Raji (cell line): ENCODE results near the gene PIN4.
A peak's percentile ranks its signal among the peaks of the same experiment; 100 is the strongest.

Source experiments
- POLR2A ChIP-seq: IDR thresholded peaks from 2 replicates; pipeline ENCODE4 v1.6.1; 2011; ENCODE audit warnings: low read depth, low read length, control low read depth; ENCODE audit not compliant: insufficient read depth

The PIN4 gene

DNA sequence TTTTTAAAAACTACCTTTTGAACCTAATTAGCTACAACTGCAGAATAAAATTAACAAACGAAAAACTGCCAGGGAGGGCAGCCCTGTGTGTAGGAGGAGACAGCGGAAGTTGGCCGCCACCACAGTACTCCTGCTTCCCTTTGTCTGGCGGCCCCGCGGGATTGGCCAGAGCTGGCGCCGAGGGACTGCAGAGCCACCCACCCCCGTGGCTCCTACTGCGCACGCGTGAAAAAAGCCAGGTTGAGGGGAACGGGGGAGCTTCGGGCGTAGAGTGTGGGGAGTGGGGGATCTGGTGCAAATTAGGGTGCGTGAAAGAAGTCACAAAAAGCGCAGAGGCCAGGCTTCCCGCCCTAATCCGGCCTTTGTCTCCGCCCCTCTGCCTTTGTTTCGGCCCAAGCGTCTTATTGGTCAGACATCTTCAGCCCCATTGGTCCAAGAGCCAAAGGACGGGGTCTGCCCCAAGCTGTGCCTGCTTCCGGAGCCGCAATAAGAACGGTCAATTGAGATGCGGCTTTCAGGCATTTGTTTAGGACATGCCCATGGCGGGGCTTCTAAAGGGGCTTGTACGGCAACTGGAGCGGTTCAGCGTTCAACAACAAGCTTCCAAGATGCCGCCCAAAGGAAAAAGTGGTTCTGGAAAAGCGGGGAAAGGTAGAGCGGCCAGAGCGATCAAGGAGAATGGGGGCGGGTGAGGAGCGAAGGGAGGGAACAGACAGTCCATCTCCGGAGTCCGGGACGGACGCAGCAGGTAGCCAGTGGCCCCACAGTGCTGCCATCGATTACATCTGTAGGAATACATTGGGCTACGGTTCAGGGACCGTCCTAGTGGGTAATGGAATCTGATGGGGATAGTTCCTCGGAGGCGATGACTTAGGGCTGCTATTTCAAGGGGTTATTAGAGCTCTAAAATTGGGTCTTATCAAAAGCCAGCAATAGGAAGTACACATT lies at the start of gene PIN4:
TSS of gene PIN4 (plus strand) at position 580 of the 948 bp plus-strand sequence. CDS start at position 609, 29 bp downstream.
- peak; percentile 63 for TF ChIP-seq POLR2A

DNA sequence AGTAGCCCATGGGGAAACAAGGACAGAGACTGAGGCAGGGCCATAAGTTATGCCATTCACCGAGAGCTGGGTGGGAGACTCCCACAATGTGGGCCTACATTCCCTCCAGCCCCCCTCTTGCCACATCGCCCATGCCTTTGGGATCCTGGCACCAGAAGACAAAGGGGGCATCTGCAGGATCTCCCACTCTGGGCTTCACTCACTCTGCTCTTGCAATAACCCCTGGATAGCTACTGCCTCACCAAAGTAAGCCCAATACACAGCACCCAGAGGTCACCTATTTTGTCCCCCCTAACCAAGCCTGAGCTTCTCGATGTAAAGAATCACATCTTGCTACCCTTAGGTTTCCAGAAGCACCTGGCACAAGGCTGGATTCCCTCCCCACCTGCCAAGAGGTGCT lies 49.1 kb upstream of the PIN4 start:
- no peak for TF ChIP-seq POLR2A

DNA sequence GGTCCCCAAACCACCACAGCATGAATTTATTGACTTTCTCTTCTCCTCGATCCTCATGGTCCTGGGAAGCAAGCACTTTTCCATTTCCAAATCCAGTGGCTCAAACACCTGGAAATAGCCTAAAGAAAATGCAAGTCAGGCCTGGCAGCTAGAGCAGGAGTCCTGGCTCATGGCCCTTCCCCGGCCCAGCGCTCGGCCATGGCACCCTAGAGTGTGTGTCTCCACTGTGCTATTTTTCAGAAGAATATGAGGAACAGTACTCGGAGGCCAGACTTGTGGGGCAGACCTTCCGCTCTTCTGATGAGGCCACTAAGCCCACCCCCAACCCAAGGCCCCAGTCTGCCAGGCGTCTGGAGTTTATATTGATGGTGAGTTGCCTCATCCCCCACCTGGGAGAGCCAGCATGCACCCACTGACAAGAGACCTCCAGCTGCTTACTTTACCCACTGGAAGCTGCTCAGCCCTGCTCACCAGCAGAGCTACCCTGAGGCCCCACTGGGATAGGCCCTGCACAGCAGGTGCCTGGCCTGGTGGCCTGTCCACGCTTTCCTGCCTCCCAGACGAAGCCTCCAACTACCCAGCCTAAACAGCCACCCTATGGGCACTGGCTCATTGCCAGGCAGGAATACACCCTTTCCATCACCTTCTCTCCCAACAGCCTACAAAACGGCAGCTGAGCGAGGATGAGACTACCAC lies 47.6 kb upstream of the PIN4 start:
- no peak for TF ChIP-seq POLR2A

DNA sequence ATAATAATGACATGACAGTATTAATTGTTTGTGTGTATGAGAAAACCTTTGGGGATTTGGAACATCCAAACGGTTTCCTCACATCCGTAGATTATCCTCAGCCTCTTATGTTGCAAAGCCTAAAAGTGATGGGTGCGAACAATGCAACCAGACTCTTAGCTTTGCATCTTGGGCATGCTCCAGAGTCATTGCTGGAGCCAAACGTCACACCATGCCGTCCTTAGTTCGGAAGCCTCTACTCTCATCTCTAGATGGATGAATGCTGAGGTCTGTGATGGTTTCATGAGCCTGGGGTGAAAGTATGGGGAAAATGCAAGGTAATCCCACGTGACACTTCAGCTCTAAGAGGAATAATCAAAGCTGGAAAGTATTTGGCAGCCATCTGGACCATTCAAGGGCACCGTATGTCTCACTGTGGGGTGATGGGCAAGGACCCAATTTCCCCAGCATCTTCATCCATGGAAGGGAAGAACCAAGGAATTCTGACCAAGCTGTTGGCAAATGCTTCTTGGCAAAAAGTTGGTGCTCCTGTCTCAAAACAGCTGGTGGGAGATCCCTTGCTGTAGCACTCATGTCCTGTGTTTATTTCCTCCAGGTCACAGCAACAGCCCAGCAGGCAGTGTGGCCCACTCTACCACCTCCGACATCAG lies 43.6 kb upstream of the PIN4 start:
- TF ChIP-seq POLR2A: no peak

DNA sequence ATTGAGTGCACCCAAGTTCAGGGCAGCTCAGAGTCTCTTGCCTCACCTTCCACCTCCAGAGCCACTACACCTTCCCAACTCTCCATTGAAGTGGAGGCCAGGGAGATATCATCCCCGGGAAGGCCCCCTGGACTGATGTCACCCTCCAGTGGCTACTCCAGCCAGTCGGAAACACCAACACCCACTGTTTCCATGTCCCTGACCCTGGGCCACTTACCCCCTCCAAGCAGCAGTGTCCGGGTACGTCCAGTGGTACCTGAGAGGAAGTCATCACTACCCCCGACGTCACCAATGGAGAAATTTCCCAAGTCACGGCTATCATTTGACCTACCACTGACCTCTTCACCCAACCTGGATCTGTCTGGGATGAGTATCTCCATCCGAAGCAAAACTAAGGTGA lies 42.0 kb upstream of the PIN4 start:
- TF ChIP-seq POLR2A: no peak

DNA sequence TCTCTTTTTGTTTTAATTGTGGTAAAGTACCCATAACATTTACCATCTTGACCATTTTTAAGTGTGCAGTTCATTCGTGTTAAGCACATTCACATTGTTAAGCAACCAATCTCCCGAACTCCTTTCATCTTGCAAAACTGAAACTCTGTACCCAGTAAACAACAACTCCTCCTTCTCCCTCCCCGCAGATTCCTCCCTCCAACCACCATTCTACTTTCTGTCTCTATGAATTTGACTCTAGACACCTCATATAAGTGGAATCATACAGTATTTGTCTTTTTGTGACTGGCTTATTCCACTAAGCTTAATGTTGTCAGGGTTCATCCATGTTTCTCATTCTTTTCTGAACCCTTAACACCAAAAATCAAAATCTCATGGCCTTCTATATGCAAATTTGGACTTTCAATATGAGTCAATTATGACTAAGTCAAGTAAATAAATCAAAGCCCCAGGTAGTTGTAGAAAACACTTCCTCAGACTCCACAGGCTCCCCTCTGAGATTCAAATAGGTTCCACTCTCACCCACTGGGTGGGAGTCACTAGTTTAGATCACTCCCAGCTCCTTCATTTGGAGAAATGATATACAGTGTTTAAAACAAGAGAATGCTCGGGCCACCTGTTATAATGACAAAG lies 40.1 kb upstream of the PIN4 start:
- no peak for TF ChIP-seq POLR2A

DNA sequence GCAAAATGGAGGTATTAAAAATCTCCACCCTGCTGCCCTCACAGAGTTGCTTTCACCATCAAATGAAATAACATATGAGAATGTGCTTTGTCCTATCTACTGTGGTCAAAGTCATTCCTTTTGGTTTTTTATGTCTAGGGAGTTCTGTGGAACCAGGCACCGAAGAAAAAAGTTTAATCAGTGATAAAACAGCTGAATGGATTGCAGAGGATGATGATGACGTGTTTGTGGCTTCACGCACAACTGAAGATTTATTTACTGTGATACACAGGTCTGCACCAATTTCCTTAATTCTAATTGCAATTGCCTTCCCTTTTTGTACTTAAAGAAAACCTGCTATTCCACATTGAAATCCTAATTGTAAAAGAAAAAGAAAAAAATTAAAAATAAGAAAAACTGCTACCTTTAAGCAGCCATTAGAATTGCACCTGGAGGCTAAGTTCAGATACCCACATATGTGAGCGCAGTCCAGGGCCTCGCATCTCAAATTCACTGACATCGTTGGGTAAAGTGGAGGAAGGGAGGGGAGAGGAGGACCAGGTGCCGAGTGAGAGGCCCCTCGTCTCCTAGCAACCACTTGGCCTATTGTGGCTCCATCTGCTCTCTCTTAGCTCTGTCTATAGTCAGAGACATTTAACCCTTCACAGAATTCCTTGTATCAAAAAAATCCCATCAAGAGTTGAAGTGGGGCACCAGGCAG lies 39.3 kb upstream of the PIN4 start:
- TF ChIP-seq POLR2A: no peak

DNA sequence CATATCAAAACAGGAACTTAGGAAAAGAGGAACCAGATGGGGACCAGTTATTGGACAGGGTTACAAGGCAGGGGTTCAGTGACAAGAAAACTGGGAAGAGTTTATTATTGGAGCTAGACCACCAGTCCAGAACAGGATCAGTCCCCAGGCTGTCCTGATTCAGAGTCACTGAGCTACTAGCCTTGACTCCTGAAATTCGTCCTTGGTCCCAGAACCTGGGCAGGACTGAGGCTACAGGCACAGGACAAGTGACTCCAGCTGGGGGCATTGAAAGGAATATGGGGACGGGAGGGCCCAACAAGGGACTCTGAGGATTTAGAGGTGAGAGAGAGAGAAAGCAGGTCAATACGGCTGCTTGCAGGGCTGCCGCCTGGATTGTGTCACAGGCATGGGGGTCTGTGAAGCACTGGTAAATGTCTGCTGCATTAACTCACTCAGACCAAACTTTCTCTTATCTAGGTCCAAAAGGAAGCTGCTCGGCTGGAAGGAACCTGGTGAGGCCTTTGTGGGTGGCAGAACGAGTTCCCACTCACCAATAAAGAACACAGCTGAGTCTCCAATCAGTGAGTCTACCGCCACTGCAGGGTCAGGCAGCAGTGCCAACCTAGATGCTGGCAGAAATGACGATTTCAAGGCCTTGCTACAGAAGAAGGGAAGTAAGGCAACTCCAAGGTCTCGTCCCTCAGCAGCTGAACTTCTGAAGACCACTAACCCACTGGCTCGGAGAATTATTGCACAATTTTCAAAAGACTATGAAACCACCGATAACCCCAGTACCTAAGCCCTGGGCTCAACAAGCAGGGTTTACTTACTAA lies 38.6 kb upstream of the PIN4 start:
- TF ChIP-seq POLR2A: no peak

DNA sequence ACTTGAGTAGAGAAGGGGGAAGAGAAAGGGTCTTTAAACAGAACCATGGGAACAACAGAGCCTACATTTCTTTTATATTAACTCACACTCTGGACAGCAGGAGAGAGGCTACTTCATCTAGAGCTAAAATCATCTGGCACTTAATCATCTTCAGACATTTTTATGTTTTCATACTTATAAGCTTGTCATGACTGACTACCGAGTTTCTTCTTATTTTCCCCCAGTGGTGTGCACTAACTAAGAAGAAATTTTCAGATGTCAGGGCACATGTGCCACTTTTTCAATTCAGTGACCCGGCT lies 38.0 kb upstream of the PIN4 start:
- TF ChIP-seq POLR2A: no peak

DNA sequence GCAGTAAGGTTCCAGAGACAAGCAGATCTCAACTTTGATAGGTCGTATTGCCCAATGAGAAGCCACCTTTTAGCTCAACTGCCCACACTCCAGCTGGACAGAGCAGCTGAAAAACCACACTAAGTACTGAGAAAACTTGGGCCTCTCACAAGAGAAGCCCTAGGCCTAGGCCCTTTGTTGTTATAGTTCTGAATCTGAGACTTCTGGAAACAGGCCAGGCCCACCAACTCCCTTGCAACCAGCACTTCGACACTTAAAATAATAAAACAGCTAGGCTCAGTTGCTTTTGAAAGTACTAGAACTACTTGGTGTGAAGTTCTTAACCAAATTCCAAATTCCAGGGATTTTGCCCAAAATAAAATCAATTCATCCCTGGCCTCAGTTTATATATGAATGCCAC lies 36.4 kb upstream of the PIN4 start:
- TF ChIP-seq POLR2A: no peak

DNA sequence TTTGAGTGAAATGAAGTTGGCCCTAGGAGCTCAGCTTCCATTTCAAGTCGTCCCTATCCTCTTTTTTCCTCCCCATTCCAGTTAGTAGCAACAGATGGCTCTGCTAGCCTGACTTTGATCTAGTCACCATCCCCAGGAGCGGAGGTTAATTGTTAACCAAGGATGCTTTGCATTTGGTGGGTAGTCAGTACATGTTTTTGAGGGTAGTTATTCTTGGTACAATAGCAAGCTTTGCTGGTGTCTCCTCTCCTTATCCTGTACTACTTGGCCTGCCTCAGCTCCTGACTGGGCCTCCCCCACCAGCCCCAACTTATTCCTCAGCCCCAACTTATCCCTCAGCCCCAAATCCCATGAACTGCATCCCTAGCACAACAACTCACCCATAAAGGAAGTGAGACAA lies 35.0 kb upstream of the PIN4 start:
- TF ChIP-seq POLR2A: no peak

DNA sequence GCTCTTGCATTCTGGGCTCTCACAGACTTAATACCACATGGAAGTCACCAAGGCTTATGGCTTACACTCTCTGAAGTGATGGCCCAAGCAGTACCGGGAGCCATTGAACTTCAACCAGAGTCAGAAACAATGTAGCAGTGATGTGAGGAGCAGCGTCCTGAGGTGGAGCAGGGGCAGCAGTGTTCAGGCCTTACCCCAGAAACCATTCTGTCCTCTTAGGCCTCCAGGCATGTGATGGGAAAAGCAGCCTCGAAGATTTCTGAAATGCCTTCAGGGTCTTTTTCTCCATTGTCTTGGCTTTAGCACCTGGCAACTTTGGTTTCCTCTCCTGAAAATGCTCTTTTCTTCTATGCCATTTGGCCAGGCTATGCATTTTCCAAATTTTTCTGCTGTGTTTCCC lies 22.8 kb upstream of the PIN4 start:
- TF ChIP-seq POLR2A: no peak

DNA sequence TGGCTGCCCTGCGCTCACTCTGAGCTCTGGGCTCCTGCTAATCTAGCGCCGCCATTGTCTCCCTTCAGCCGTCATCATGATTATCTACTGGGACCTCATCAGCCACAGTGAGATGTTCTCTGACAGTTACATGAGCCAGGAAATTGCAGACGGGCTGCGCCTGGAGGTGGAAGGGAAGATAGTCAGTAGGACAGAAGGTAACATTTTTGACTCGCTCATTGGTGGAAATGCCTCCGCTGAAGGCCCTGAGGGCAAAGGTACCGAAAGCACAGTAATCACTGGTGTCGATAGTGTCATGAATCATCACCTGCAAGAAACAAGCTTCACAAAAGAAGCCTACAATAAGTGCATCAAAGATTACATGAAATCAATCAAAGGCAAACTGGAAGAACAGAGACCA lies 21.8 kb upstream of the PIN4 start:
- TF ChIP-seq POLR2A: no peak

DNA sequence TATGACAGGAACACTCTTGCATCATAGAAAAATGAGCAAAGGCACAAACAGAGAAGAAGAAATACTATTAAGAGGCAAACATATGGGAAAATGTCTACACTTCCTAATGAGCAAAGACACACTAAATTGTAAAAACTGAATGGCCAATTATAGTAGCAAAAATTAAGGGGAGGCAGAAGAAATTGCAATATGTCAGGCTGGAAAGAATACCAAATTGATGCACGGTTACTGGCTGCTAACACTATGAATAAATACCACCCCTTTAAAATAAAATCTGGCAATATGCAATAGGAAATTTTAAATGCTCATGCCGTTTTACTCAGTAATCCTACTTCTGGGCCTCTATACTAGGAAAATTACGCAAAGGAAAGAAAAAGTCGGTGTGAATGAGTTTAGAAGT lies 16.0 kb upstream of the PIN4 start:
- no peak for TF ChIP-seq POLR2A
